IgD-negative memory B cell (primary cell): ENCODE data around the gene PLEKHF1. TPM values are rescaled to one million over a fixed set of nuclear protein-coding genes. Genes with fewer than 3 reads are reported as not detected.

Experiments used
- H3K27ac Mint-ChIP-seq, 3 donors: one replicate each; pipeline ENCODE4 v1.8.0; 2020 to 2022; ENCODE audit warnings: mild to moderate bottlenecking in 3 of 3, mixed read lengths in 3 of 3, moderate library complexity in 1 of 3
- H3K27me3 Mint-ChIP-seq: one replicate; pipeline ENCODE4 v1.8.0; 2021; ENCODE audit warnings: mixed read lengths
- H3K36me3 Mint-ChIP-seq: one replicate; pipeline ENCODE4 v1.8.0; 2020; ENCODE audit warnings: mild to moderate bottlenecking, mixed read lengths
- H3K4me1 Mint-ChIP-seq, 3 donors: one replicate each; pipeline ENCODE4 v1.8.0; 2020 to 2022; ENCODE audit warnings: mixed read lengths in 3 of 3, mild to moderate bottlenecking in 1 of 3
- H3K4me3 Mint-ChIP-seq, 4 donors: one replicate each; pipeline ENCODE4 v1.8.0; 2020 to 2022; ENCODE audit warnings: mild to moderate bottlenecking in 4 of 4, mixed read lengths in 4 of 4, moderate library complexity in 3 of 4
- H3K9me3 Mint-ChIP-seq, 3 donors: one replicate each; pipeline ENCODE4 v1.8.0; 2020 to 2021; ENCODE audit warnings: mixed read lengths in 3 of 3, mild to moderate bottlenecking in 1 of 3
- polyA plus RNA-seq: library from polyadenylated mRNA; unstranded; fragments of 300-500 nt; fragmentation: Illumina TruSeq; gene quantifications from one replicate; pipeline ENCODE4 v1.2.3, GENCODE V29; 2021

The PLEKHF1 gene
- polyA plus RNA-seq, 1 donor from 2014 or later: 10.2 TPM

DNA sequence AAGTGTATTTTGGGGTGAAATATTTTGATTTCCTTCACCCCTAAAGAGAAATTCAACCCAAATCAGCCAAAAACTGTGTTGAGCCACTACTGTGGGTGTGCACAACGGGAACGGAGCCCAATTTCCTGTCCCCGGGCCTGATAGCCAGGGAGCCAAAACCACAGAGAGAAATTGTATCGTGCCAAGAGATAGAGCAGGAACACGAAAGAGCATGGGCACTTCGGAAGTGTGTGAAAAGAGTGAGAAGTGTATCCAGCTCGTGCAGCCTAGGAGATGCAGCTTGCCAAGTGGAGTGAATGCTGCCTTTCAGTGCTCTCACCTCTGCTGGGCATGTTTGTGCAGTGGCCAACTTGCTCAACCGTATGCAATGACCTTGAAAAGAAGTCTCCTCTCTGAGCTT lies 19.4 kb upstream of the PLEKHF1 start:
- Mint-ChIP-seq H3K36me3 (peaks cover 2% of the 10 kb centered on the region), H3K27me3 (peaks cover 5% of the 10 kb centered on the region), H3K9me3 (peaks cover 0 to 2% (median 0%) of the 10 kb centered on the region in 3 donors), H3K27ac (no peak overlapping the region), H3K4me3 (no peak overlapping the region), H3K4me1 (peaks cover 0 to 3% (median 1%) of the 10 kb centered on the region in 3 donors)

DNA sequence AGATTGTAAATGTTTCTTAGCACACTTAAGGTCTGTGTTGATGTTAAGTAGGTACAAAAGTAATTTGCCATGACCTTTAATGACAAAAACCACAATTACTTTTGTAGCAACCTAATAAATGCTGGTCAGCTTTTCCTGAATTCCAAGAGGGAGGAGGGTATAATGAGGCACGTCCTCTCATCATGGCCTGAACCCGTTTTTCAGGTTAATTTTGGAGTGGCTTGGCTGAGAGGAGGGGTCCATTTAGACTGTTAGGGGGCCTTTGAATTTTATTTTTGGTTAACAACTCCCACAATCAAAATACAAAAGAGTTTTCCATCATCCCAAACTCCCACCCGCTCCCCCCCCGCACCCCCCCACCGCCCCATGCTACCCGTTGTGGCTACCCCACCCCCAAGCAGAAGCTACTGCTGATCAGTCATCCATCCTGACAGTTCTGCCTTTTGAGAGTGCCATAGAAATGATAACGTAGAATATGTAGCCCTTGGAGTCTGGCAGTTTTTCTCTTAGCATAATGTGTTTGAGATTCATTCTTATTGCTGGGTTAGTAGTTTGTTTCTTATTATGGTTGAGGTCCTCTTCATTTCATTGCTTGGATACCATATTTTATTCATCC lies 14.4 kb upstream of the PLEKHF1 start:
- Mint-ChIP-seq H3K4me3 (no peak overlapping the region), H3K27ac (no peak overlapping the region), H3K27me3 (peaks cover 5% of the 10 kb centered on the region), H3K4me1 (peaks cover 0 to 2% (median 0%) of the 10 kb centered on the region in 3 donors), H3K36me3 (peaks cover 2% of the 10 kb centered on the region), H3K9me3 (peaks cover 0 to 6% (median 2%) of the 10 kb centered on the region in 3 donors)

DNA sequence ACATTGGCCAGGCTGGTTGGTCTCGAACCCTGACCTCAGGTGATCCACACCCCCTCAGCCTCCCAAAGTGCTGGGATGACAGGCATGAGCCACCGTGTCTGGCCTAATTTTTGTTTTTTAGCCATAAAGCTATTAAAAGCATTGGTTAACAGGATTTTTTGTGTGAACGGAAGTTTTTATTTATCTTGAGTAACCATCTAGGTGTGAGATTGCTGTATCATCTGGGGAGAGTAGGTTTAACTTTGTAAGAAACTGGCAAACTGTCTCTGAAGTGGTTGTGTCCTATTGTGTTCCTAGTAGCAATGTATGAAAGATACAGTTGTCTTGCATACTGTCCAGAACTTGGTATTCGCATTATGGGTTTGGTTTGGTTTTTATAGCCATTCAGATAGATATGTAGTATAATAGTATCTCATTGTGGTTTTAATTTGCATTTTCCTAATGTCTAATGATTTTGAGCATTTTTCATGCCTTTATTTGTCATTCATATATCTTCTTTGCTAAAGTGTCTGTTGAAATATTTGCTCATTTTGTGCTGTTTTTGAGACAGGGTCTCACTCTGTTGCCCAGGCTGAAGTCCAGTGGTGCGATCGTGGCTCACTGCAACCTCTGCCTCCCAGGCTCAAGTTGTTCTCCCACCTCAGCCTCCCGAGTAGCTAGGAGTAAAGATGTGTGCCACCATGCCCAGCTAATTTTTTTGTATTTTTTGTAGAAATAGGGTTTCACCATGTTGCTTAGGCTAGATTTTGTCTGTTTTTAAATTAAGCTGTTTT lies 13.5 kb upstream of the PLEKHF1 start:
- H3K27me3 Mint-ChIP-seq: peaks cover 5% of the 10 kb centered on the region
- H3K4me1 Mint-ChIP-seq: peaks cover 0 to 1% (median 0%) of the 10 kb centered on the region in 3 donors
- no peaks in the 10 kb centered on the region for H3K36me3 Mint-ChIP-seq
- H3K27ac Mint-ChIP-seq: no peak overlapping the region
- no peak overlapping the region for H3K4me3 Mint-ChIP-seq
- H3K9me3 Mint-ChIP-seq: peaks cover 0 to 6% (median 2%) of the 10 kb centered on the region in 3 donors

DNA sequence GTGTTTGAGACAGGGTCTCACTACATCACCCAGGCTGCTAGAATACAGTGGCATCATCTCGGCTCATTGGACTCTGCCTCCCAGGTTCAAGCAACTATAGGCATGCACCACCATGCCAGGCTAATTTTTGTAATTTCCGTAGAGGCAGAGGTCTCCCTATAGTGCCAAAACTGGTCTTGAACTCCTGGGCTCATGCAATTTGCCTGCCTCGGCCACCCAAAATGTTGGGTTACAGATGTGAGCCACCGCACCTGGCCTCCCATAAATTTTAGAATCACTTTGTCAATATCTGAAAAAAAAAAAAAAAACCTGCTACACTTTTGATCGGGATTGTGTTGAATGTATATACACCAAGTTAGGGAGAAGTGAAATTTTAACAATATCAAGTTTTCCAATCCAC lies 11.9 kb upstream of the PLEKHF1 start:
- Mint-ChIP-seq H3K4me1 (peaks cover 0 to 1% (median 0%) of the 10 kb centered on the region in 3 donors), H3K36me3 (no peaks in the 10 kb centered on the region), H3K27me3 (peaks cover 5% of the 10 kb centered on the region), H3K27ac (peak overlapping the region in 1 of 3 donors; percentile 18), H3K9me3 (peaks cover 0 to 6% (median 2%) of the 10 kb centered on the region in 3 donors), H3K4me3 (no peak overlapping the region)

DNA sequence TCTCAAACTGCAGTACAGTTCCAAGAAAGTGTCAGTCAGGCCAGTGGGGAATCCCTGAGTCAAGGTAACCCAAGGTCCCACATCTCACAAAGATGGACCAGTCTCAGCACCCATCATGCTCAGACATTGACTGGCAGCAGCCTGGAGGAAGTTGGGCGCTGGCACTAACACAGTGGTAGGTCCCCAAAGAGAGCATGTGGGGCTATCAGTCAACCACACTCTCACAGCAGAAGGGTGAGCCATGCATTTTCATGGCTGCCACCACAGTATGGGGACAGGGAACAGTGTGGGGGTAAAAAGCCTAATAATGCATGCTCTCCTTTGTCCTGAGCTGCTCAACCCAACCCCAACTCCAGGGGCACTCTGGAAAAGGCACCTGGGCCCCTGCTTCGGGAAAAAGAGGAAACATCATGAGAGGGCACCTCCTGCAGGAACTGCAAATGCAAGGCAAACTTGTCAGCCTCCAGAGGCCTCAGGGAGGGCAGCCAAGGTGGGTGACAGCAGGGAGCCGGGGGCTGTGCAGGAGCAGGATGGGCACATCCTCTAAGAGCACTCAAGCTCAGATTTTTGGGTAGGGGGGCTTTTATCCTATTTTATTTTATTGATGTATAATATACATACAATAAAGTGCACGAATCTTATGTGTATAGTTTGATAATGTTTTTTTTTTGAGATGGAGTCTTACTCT lies 9.5 kb upstream of the PLEKHF1 start:
- Mint-ChIP-seq H3K27me3 (peaks cover 5% of the 10 kb centered on the region), H3K27ac (no peak overlapping the region), H3K36me3 (no peaks in the 10 kb centered on the region), H3K4me1 (peaks cover 0 to 1% (median 0%) of the 10 kb centered on the region in 3 donors), H3K4me3 (no peak overlapping the region), H3K9me3 (peaks cover 0 to 6% (median 2%) of the 10 kb centered on the region in 3 donors)

DNA sequence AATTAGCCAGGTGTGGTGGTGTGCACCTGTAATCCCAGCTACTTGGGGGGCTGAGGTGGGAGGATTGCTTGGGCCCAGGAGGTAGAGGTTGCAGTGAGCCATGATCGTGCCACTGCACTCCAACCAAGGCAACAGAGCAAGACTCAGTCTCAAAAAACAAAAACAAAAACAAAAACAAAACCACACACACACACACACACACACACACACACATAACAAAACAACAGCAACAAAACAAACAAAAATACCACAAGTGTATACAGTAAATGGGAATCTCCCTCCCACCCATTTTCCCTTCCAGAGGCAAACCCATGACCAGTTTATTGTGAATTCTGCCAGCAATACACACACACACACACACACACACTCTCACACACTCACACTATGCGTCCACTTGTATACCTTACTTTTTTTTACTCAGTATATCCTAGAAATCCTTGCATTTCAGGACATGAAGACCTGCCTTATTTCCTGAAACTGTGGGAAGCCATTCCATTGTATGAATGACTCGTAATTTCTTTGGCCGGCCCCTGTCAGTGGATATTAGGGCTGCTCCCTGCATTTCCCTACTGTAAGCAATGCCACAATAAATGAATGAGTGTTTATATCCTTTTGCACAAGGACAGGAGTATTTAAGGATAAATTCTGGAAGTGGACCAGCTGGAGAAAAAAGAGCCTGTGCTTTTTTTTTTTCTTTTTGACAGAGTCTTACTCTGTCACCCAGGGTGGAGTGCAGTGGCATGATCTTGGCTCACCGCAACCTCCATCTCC lies 6.9 kb upstream of the PLEKHF1 start:
- Mint-ChIP-seq H3K27me3 (no peaks in the 10 kb centered on the region), H3K4me3 (no peak overlapping the region), H3K36me3 (no peaks in the 10 kb centered on the region), H3K27ac (no peak overlapping the region), H3K4me1 (peaks cover 0 to 1% (median 0%) of the 10 kb centered on the region in 3 donors), H3K9me3 (peaks cover 0 to 6% (median 2%) of the 10 kb centered on the region in 3 donors)

DNA sequence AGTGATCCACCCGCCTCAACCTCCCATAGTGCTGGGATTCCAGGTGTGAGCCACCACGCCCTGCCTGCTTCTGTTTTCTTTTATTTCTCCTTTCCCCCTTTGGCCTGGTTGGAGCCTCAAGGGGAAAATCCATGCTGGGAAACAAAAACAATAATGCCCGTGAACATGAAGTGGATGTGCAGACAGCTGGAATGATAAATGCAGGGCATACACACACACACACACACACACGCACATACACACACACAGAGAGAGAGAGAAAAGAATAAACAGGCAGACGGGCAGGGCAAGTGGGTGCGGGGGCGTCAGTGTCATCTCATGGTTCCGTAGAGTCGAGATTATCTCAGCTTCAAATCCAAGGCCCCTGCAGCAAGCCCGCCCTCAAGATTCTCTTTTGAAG lies 4.4 kb upstream of the PLEKHF1 start:
- peaks cover 0 to 9% (median under 1%) of the 10 kb centered on the region in 3 donors for H3K4me1 Mint-ChIP-seq
- H3K36me3 Mint-ChIP-seq: no peaks in the 10 kb centered on the region
- no peaks in the 10 kb centered on the region for H3K9me3 Mint-ChIP-seq
- H3K27me3 Mint-ChIP-seq: no peaks in the 10 kb centered on the region
- H3K4me3 Mint-ChIP-seq: no peak overlapping the region
- no peak overlapping the region for H3K27ac Mint-ChIP-seq

DNA sequence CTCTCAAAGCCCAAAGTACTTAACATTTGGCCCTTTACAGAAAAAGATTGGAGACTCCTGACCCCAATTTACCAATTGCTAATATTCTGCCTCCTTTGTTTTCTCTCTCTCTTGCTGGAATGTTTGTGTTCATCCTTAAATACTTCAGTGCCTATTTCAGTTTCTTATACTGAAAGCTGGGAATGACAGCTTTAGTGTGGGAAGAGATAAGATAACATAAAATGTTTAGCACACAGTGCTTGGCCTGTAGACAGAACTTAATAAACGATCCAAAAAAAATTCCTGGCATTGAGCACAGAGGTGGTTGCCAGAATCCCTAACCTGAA lies 3.0 kb upstream of the PLEKHF1 start:
- no peaks in the 10 kb centered on the region for H3K9me3 Mint-ChIP-seq
- H3K4me1 Mint-ChIP-seq: peaks cover 8 to 17% (median 12%) of the 10 kb centered on the region in 3 donors
- no peaks in the 10 kb centered on the region for H3K36me3 Mint-ChIP-seq
- peak overlapping the region in 1 of 4 donors; percentile 54 for H3K4me3 Mint-ChIP-seq
- H3K27ac Mint-ChIP-seq: no peak overlapping the region
- H3K27me3 Mint-ChIP-seq: no peaks in the 10 kb centered on the region

DNA sequence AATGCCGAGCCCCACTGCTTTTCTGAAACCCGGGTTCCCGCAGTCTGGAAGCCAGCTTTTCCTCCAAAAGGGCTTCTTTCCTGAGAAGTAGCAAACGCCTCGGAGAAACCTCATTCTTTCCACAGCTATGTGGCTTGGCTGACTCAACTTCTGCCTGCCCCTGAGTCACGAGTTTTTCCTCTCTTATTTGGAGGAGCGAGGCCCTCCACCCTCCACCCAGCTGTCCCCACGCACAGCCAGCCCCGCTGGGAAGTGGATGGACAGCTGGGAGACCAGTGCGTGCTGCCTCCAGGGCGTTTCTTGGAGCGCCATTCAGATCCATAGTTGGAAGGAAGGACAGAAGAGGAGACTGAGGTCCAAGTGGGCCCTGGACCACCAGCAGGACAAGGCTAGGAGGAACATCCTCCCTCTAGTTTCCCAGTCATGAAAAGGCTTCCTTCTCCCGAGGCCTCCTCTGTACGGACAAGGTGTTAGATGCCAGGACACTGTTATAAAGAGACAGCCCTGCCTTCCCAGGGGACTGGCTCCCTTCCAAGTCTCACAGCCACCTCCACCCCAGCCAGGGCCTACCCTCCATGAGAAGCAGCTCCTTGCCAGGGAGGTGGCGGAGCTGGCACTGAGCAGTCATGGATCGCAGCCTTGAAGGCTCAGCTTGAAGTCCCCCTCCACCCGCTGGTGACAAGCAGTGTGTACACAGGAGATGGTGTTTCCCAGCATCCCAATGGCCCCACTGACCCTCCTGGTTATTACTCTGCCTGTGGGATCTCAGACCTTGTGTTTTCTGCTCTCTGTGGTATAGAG lies 2.5 kb upstream of the PLEKHF1 start:
- Mint-ChIP-seq H3K27me3 (no peaks in the 10 kb centered on the region), H3K27ac (no peak overlapping the region), H3K9me3 (no peaks in the 10 kb centered on the region), H3K36me3 (no peaks in the 10 kb centered on the region), H3K4me1 (peaks cover 11 to 17% (median 13%) of the 10 kb centered on the region in 3 donors), H3K4me3 (peak overlapping the region in 1 of 4 donors; percentile 92)

DNA sequence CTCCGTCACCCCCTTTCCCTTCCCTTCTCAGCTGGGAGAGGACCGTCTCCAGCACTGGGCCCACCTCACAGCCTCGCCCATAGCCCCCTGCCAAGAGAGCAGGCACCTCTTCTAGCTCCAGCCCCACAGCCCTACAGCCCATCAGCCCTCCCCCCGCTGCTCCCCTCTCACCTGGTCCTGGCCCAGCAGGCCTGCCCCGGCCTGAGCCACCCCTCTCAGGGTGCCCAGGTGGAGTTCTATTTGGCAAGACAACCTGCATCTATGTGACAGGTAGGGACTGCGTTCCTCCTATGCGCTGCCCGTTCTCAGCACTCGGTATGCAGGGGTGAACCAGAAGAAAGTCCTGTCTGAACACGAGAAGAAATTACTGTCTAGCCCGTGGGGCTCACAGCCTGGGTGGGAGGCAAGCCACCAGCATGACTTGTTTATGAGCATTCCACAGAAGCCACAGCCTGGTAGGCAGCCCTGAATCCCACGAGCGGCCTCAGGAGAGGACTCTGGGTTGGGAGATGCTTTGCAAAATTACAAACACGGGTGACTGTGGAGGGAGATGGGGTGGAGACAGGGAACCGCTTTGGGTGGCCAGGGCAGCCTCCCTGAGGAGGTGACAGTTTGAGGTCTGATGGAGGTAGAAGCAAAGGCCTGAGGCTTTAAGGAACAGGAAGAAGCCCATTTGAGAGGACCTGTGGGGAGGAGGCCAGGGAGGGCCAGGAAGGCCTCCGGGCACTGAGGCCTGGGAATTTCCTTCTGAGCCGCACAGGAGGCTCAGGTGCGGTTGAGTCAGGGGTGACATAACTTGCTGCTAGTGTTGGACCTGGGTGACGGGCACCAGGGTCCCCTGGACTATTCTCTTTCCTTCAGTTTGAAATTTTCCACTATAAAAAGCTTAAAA lies 1.2 kb upstream of the PLEKHF1 start:
- peak overlapping the region in 2 of 3 donors; percentile 23 to 70 for H3K27ac Mint-ChIP-seq
- peaks cover 13 to 17% (median 16%) of the 10 kb centered on the region in 3 donors for H3K4me1 Mint-ChIP-seq
- H3K4me3 Mint-ChIP-seq: peak overlapping the region; percentile 81 to 92 (median 86)
- no peaks in the 10 kb centered on the region for H3K36me3 Mint-ChIP-seq
- H3K27me3 Mint-ChIP-seq: no peaks in the 10 kb centered on the region
- no peaks in the 10 kb centered on the region for H3K9me3 Mint-ChIP-seq

DNA sequence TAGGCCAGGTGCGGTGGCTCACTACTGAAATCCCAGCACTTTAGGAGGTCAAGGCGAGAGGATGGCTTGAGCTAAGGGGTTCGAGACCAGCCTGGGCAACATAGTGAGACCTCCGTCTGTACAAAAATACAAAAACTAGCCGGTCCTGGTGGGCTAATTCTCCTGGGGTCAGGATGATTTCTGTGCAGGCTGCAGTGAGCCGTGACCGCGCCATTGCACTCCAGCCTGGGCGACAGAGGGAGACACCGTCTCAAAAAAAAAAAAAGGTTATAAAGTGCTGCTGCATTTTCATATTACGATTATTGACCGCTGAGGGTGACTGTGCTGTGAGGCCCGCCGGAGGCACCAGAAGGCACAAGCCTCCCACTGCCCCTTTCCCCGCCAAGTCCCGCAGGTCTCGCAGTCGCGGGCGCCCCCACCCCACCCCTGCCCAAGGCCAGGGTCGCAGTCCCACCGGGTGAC lies 477 bp upstream of the PLEKHF1 start:
- H3K9me3 Mint-ChIP-seq: no peaks in the 10 kb centered on the region
- H3K4me3 Mint-ChIP-seq: peak overlapping the region; percentile 81 to 92 (median 86)
- H3K27me3 Mint-ChIP-seq: no peaks in the 10 kb centered on the region
- H3K4me1 Mint-ChIP-seq: peaks cover 13 to 21% (median 16%) of the 10 kb centered on the region in 3 donors
- no peaks in the 10 kb centered on the region for H3K36me3 Mint-ChIP-seq
- peak overlapping the region; percentile 23 to 70 (median 31) for H3K27ac Mint-ChIP-seq

DNA sequence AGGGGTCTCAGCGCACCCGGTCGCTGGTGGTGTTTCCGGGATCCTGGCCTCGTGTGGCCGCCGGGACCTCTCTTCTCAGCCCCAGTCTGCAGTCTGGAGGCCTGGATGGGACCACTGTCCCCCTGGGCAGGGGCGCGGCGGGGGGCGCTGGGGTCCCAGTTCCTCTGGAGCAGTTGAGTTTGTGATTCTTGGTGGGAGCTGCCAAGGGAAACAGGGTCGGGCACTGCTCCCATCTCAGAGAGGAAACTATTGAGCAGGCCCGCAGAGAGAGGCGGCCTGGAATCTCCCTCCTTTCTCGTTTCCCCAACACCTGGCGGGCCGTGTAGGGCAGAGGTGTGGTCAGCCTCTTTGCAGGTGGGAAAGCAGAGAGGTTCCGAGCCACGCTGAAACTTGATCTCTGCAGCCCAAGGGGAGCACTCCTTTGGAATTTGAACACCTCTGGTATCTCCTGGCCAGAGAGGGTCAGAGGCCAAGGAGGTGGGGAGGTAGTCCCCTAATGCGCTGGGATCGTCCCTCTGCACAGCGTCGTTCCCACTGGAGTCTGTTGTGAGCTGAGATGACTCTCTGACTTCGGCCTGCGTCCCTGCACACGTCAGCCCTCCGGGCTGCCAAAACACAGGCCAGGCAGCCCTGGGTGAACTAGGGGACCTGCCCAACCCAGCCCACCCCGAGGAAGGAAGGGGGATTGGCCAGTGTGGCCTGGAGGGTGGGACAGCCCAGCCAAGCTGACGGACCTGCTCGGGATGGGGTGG lies 741 bp downstream of the PLEKHF1 start:
- Mint-ChIP-seq H3K4me1 (peaks cover 17 to 22% (median 22%) of the 10 kb centered on the region in 3 donors), H3K36me3 (no peaks in the 10 kb centered on the region), H3K27ac (peak overlapping the region; percentile 59 to 88 (median 84)), H3K4me3 (peak overlapping the region; percentile 78 to 93 (median 85)), H3K9me3 (no peaks in the 10 kb centered on the region), H3K27me3 (no peaks in the 10 kb centered on the region)
